WTC11 (cell line): ENCODE data around the gene METTL18. TPM values are rescaled to one million over a fixed set of nuclear protein-coding genes. Genes with fewer than 3 reads are reported as not detected.
A peak's percentile ranks its signal among the peaks of the same experiment; 100 is the strongest.
"Not testable (repeated sequence)": the region's sequence is repeated elsewhere in the genome, so short reads cannot be mapped to it uniquely, and the experiment has no call there.

Experiments used
- ATAC-seq: fragments of 200-7000 bp; cut with Tn5 transposase; 2 replicates; pipeline ENCODE4 v1.10.0; 2021; ENCODE audit warnings: mild to moderate bottlenecking, moderate library complexity
- CTCF ChIA-PET: fragments of 300-600 bp; sonication (Branson Sonifier 250); formaldehyde crosslinking; loops from one replicate; lab custom pipeline; 2021; ENCODE audit warnings: antibody characterized with exemption; lab: Charles Lee
- POLR2A ChIA-PET: fragments of 350-600 bp; sonication (Branson Sonifier 250); formaldehyde crosslinking; loops from one replicate; lab custom pipeline; 2021; ENCODE audit warnings: antibody characterized with exemption; lab: Charles Lee
- DNase-seq: peaks from one replicate; pipeline ENCODE4 v3.0.0; 2021; ENCODE audit warnings: low spot score
- H3K27ac Mint-ChIP-seq: 2 replicates; pipeline ENCODE4 v1.8.0; 2021; ENCODE audit warnings: mixed read lengths
- H3K27me3 Mint-ChIP-seq: 2 replicates; pipeline ENCODE4 v1.8.0; 2021; ENCODE audit warnings: low read depth, mild to moderate bottlenecking, moderate library complexity, mixed read lengths
- H3K36me3 Mint-ChIP-seq: 2 replicates; pipeline ENCODE4 v1.8.0; 2021; ENCODE audit warnings: mixed read lengths
- H3K4me1 Mint-ChIP-seq: 2 replicates; pipeline ENCODE4 v1.8.0; 2022; ENCODE audit warnings: mixed read lengths
- H3K4me3 Mint-ChIP-seq: 2 replicates; pipeline ENCODE4 v1.8.0; 2021; ENCODE audit warnings: mild to moderate bottlenecking, moderate library complexity, mixed read lengths
- H3K9me3 Mint-ChIP-seq: 2 replicates; pipeline ENCODE4 v1.8.0; 2021; ENCODE audit warnings: mixed read lengths
- ATF1 ChIP-seq: sonication (generic); formaldehyde crosslinking; IDR thresholded peaks from 2 replicates; pipeline ENCODE4 v1.8.1; 2023; ENCODE audit warnings: mild to moderate bottlenecking, moderate library complexity, missing genetic modification reagents
- ATF2 ChIP-seq: sonication (generic); formaldehyde crosslinking; IDR thresholded peaks from 2 replicates; pipeline ENCODE4 v1.8.1; 2022; ENCODE audit warnings: low read depth, missing genetic modification reagents, borderline replicate concordance
- CTCF ChIP-seq: fragments of 200-600 bp; IDR thresholded peaks from 2 replicates; pipeline ENCODE4 v1.8.0; 2022; ENCODE audit warnings: antibody characterized with exemption
- ETV6 ChIP-seq: sonication (generic); formaldehyde crosslinking; IDR thresholded peaks from 2 replicates; pipeline ENCODE4 v1.8.1; 2022; ENCODE audit warnings: mild to moderate bottlenecking, missing genetic modification reagents
- FOXJ3 ChIP-seq: sonication (generic); formaldehyde crosslinking; IDR thresholded peaks from 2 replicates; pipeline ENCODE4 v1.9.0; 2021; ENCODE audit warnings: missing genetic modification reagents, mild to moderate bottlenecking, borderline replicate concordance
- JUN ChIP-seq: sonication (generic); formaldehyde crosslinking; IDR thresholded peaks from 2 replicates; pipeline ENCODE4 v1.8.0; 2023; ENCODE audit warnings: mild to moderate bottlenecking, missing genetic modification reagents
- MLX ChIP-seq: sonication (generic); formaldehyde crosslinking; IDR thresholded peaks from 2 replicates; pipeline ENCODE4 v1.8.1; 2023; ENCODE audit warnings: mild to moderate bottlenecking, missing genetic modification reagents, moderate library complexity
- MYBL2 ChIP-seq: sonication (generic); formaldehyde crosslinking; IDR thresholded peaks from 2 replicates; pipeline ENCODE4 v1.8.1; 2023; ENCODE audit warnings: mild to moderate bottlenecking, moderate library complexity, missing genetic modification reagents
- NFYB ChIP-seq: sonication (generic); formaldehyde crosslinking; conservative IDR thresholded peaks from 2 replicates; pipeline ENCODE4 v1.8.0; 2022; ENCODE audit warnings: low read depth, missing genetic modification reagents
- NR2C2 ChIP-seq: sonication (generic); formaldehyde crosslinking; IDR thresholded peaks from 2 replicates; pipeline ENCODE4 v1.8.0; 2022; ENCODE audit warnings: mild to moderate bottlenecking, missing genetic modification reagents
- OVOL2 ChIP-seq: fragments of 250-450 bp; sonication (Bioruptor Pico); IDR thresholded peaks from 2 replicates; pipeline ENCODE4 v1.9.0; 2021; ENCODE audit warnings: mild to moderate bottlenecking, borderline replicate concordance
- RORB ChIP-seq: fragments of 250-450 bp; sonication (Bioruptor Pico); IDR thresholded peaks from 2 replicates; pipeline ENCODE4 v1.9.0; 2021; ENCODE audit warnings: mild to moderate bottlenecking
- ZBTB43 ChIP-seq: sonication (generic); formaldehyde crosslinking; IDR thresholded peaks from 2 replicates; pipeline ENCODE4 v1.8.1; 2023; ENCODE audit warnings: mild to moderate bottlenecking, missing genetic modification reagents
- ZNF121 ChIP-seq: sonication (generic); formaldehyde crosslinking; IDR thresholded peaks from 2 replicates; pipeline ENCODE4 v1.8.0; 2023; ENCODE audit warnings: missing genetic modification reagents
- ZNF396 ChIP-seq: fragments of 250-450 bp; sonication (Bioruptor Pico); IDR thresholded peaks from 2 replicates; pipeline ENCODE4 v1.8.0; 2021; ENCODE audit warnings: mild to moderate bottlenecking, moderate library complexity, borderline replicate concordance
- ZNF423 ChIP-seq: fragments of 250-450 bp; sonication (Bioruptor Pico); IDR thresholded peaks from 2 replicates; pipeline ENCODE4 v2.1.2; 2022; ENCODE audit warnings: mild to moderate bottlenecking, moderate library complexity
- total RNA-seq: library from RNA; stranded (reverse); gene quantifications from 3 replicates; pipeline ENCODE4 v1.2.3, GENCODE V29; 2021
- TF ChIP-seq, protein P1 (sequence below): sonication (generic); formaldehyde crosslinking; IDR thresholded peaks from 2 replicates; pipeline ENCODE4 v1.8.0; 2022; ENCODE audit warnings: mild to moderate bottlenecking, missing genetic modification reagents
- TF ChIP-seq, protein P2 (sequence below): sonication (generic); formaldehyde crosslinking; IDR thresholded peaks from 2 replicates; pipeline ENCODE4 v1.8.1; 2023; ENCODE audit warnings: mild to moderate bottlenecking, missing genetic modification reagents, moderate library complexity
- TF ChIP-seq, protein P3 (sequence below): sonication (generic); formaldehyde crosslinking; IDR thresholded peaks from 2 replicates; pipeline ENCODE4 v1.8.0; 2022; ENCODE audit warnings: mild to moderate bottlenecking, missing genetic modification reagents

METTL18 gene
- total RNA-seq, 1 experiment from 2014 or later: 7.7 TPM

- CTCF ChIA-PET, DNase-seq, ATAC-seq, H3K27ac Mint-ChIP-seq, H3K27me3 Mint-ChIP-seq, H3K4me1 Mint-ChIP-seq, H3K4me3 Mint-ChIP-seq, POLR2A ChIA-PET: not testable (repeated sequence)
- peaks cover 47% of the 10 kb centered on the region for H3K36me3 Mint-ChIP-seq
- H3K9me3 Mint-ChIP-seq: peaks cover 20% of the 10 kb centered on the region
These were observed 16.8 kb upstream of the METTL18 start for GRCh38 chr1:169811418-169812035.

GRCh38 chr1:169809370-169810095 is 14.8 kb upstream of the METTL18 start:
- ChIA-PET CTCF (interaction anchor here (0.6 to 2.5 kb wide), 8 partner anchors 14 to 1859 kb away, joined by 3 to 13 read pairs (median 4); partner anchors contain the start of genes F5 and METTL18), POLR2A (no interaction called here)
- no peak overlapping the region for H3K27ac Mint-ChIP-seq
- H3K4me3 Mint-ChIP-seq: no peak overlapping the region
- TF ChIP-seq, protein P1, sequence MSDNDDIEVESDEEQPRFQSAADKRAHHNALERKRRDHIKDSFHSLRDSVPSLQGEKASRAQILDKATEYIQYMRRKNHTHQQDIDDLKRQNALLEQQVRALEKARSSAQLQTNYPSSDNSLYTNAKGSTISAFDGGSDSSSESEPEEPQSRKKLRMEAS (CRISPR knock-in tag): no peak
- no peak for TF ChIP-seq JUN (CRISPR knock-in tag)
- no peak for TF ChIP-seq MLX (CRISPR knock-in tag)
- peak; percentile 45 for TF ChIP-seq CTCF
- no peaks in the 10 kb centered on the region for H3K27me3 Mint-ChIP-seq
- ATAC-seq (no peak), DNase-seq (no peak)
- no peaks in the 10 kb centered on the region for H3K4me1 Mint-ChIP-seq
- peaks cover 6% of the 10 kb centered on the region for H3K9me3 Mint-ChIP-seq
- H3K36me3 Mint-ChIP-seq: peaks cover 34% of the 10 kb centered on the region

GRCh38 chr1:169804941-169805340 is 10.2 kb upstream of the METTL18 start:
- no peaks in the 10 kb centered on the region for H3K9me3 Mint-ChIP-seq
- no peak overlapping the region for H3K27ac Mint-ChIP-seq
- H3K27me3 Mint-ChIP-seq: no peaks in the 10 kb centered on the region
- peaks cover 29% of the 10 kb centered on the region for H3K36me3 Mint-ChIP-seq
- no peak for DNase-seq
- H3K4me1 Mint-ChIP-seq: no peaks in the 10 kb centered on the region
- POLR2A ChIA-PET: no interaction called here
- no peak overlapping the region for H3K4me3 Mint-ChIP-seq
- no peak for ATAC-seq
- TF ChIP-seq ZBTB43 (CRISPR knock-in tag): no peak
- no peak for TF ChIP-seq RORB (CRISPR knock-in tag)
- TF ChIP-seq FOXJ3 (CRISPR knock-in tag): no peak
- no peak for TF ChIP-seq ATF1 (CRISPR knock-in tag)
- no peak for TF ChIP-seq NFYB (CRISPR knock-in tag)
- TF ChIP-seq ETV6: no peak
- no peak for TF ChIP-seq OVOL2
- TF ChIP-seq ZNF121 (CRISPR knock-in tag): no peak
- no peak for TF ChIP-seq NR2C2 (CRISPR knock-in tag)
- TF ChIP-seq, protein P2, sequence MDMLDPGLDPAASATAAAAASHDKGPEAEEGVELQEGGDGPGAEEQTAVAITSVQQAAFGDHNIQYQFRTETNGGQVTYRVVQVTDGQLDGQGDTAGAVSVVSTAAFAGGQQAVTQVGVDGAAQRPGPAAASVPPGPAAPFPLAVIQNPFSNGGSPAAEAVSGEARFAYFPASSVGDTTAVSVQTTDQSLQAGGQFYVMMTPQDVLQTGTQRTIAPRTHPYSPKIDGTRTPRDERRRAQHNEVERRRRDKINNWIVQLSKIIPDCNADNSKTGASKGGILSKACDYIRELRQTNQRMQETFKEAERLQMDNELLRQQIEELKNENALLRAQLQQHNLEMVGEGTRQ: no peak
- CTCF ChIA-PET: no interaction called here

- DNase-seq: no peak
- TF ChIP-seq MYBL2 (CRISPR knock-in tag) (no peak), RORB (CRISPR knock-in tag) (no peak), JUN (CRISPR knock-in tag) (no peak), ZNF423 (CRISPR knock-in tag) (no peak), ZNF396 (CRISPR knock-in tag) (no peak), ATF2 (CRISPR knock-in tag) (no peak)
- TF ChIP-seq, protein P3, sequence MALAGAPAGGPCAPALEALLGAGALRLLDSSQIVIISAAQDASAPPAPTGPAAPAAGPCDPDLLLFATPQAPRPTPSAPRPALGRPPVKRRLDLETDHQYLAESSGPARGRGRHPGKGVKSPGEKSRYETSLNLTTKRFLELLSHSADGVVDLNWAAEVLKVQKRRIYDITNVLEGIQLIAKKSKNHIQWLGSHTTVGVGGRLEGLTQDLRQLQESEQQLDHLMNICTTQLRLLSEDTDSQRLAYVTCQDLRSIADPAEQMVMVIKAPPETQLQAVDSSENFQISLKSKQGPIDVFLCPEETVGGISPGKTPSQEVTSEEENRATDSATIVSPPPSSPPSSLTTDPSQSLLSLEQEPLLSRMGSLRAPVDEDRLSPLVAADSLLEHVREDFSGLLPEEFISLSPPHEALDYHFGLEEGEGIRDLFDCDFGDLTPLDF: no peak
- Mint-ChIP-seq H3K27me3 (no peaks in the 10 kb centered on the region), H3K36me3 (peaks cover 25% of the 10 kb centered on the region), H3K27ac (no peak overlapping the region), H3K9me3 (no peaks in the 10 kb centered on the region), H3K4me1 (no peaks in the 10 kb centered on the region), H3K4me3 (no peak overlapping the region)
- ATAC-seq: no peak
- ChIA-PET POLR2A (no interaction called here), CTCF (no interaction called here)
These were observed 8.2 kb upstream of the METTL18 start for GRCh38 chr1:169802888-169803287.
